K562 (cell line): Measurements from ENCODE around the gene EML3. TPM values are rescaled to one million over a fixed set of nuclear protein-coding genes. Genes with fewer than 3 reads are reported as not detected.

ENCODE experiments used
- ARID4B ChIP-seq: sonication (generic); formaldehyde crosslinking; IDR thresholded peaks from 2 replicates; pipeline ENCODE4 v1.8.0; 2022; ENCODE audit warnings: mild to moderate bottlenecking, missing genetic modification reagents
- BRF1 ChIP-seq: IDR thresholded peaks from 3 replicates; pipeline ENCODE4 v1.6.1; 2011; ENCODE audit warnings: borderline replicate concordance, mild to moderate bottlenecking; ENCODE audit not compliant: insufficient read length; ENCODE audit errors: extremely low read depth
- CBX3 ChIP-seq, 2 experiments: IDR thresholded peaks; 1 replicate in 1 of 2; 2 replicates in 1 of 2; pipeline ENCODE4 v1.6.1; 2012; ENCODE audit warnings: inconsistent platforms in 2 of 2, low read length in 2 of 2, borderline replicate concordance in 1 of 2, control low read depth in 1 of 2
- CREB1 ChIP-seq, 2 experiments: sonication (generic) in 1 of 2; formaldehyde crosslinking in 1 of 2; IDR thresholded peaks; 2 replicates each; pipeline versions ENCODE4 v1.6.1 to v1.8.0; 2012 to 2022; ENCODE audit warnings: inconsistent platforms in 1 of 2, mild to moderate bottlenecking in 1 of 2, missing genetic modification reagents in 1 of 2, moderate library complexity in 1 of 2
- E2F8 ChIP-seq: fragments of 450-650 bp; IDR thresholded peaks from 2 replicates; pipeline ENCODE4 v1.7.1; 2018; ENCODE audit warnings: mild to moderate bottlenecking, low read depth; ENCODE audit not compliant: partially characterized antibody
- GABPB1 ChIP-seq: sonication (generic); formaldehyde crosslinking; IDR thresholded peaks from 2 replicates; pipeline ENCODE4 v1.8.0; 2022; ENCODE audit warnings: mild to moderate bottlenecking, missing genetic modification reagents
- HDAC2 ChIP-seq: fragments of 450-650 bp; IDR thresholded peaks from 2 replicates; pipeline ENCODE4 v1.6.1; 2016; ENCODE audit warnings: mild to moderate bottlenecking
- JUND ChIP-seq, 2 experiments: IDR thresholded peaks; 2 replicates in 1 of 2; 3 replicates in 1 of 2; pipeline ENCODE4 v1.6.1; 2011; ENCODE audit warnings: borderline replicate concordance in 2 of 2, low read depth in 2 of 2, low read length in 2 of 2, improper control_type of control experiment in 1 of 2, missing biosample characterization in 1 of 2, missing genetic modification characterization in 1 of 2, missing genetic modification reagents in 1 of 2
- KHSRP ChIP-seq: fragments of 450-650 bp; IDR thresholded peaks from 2 replicates; pipeline ENCODE4 v1.6.1; 2017
- PRDM10 ChIP-seq: fragments of 450-650 bp; IDR thresholded peaks from 2 replicates; pipeline ENCODE4 v1.6.1; 2018; ENCODE audit not compliant: partially characterized antibody
- THRB ChIP-seq: fragments of 450-650 bp; formaldehyde crosslinking; conservative IDR thresholded peaks from 2 replicates; pipeline ENCODE4 v1.4.0; 2022; ENCODE audit warnings: mild to moderate bottlenecking, missing genetic modification characterization
- ZC3H8 ChIP-seq: fragments of 450-650 bp; IDR thresholded peaks from 2 replicates; pipeline ENCODE4 v1.6.1; 2017
- polyA plus RNA-seq, 8 experiments: library from polyadenylated mRNA; depleted of rRNA in 4 of 8; stranded (reverse) in 5 of 8; unstranded in 3 of 8; fragments of >200 nt; fragmentation: Nextera tagmentation in 2 of 8; fragmentation: Illumina TruSeq in 1 of 8; extraction: Ambion mirVana in 2 of 8; extraction: Trizol in 1 of 8; gene quantifications; 2 replicates each; pipeline versions ENCODE4 v1.2.1 to v1.2.3, GENCODE V29; 2011 to 2014; ENCODE audit warnings: inconsistent platforms in 1 of 8, missing spikeins in 1 of 8
- total RNA-seq, 7 experiments: library from RNA; depleted of rRNA in 6 of 7; stranded (reverse); fragments of >200 nt in 6 of 7; fragmentation: Illumina TruSeq in 2 of 7; extraction: Trizol in 2 of 7; gene quantifications; 2 replicates each; pipeline versions ENCODE4 v1.2.1 to v1.2.3, GENCODE V29; 2011 to 2021; ENCODE audit warnings: low replicate concordance in 1 of 7

Gene EML3
- total and polyA plus RNA-seq, 9 of the 15 experiments (the other 6 are each of a cell fraction or from before 2014, with no cell fraction given): 0.32 to 90.5 (median 26.4) TPM

- TF ChIP-seq ARID4B (CRISPR knock-in tag): 0 out of 2 replicates have a peak, but pooled peaks have one; percentile 26
- TF ChIP-seq GABPB1 (CRISPR knock-in tag): no peak
- TF ChIP-seq KHSRP: no peak
- TF ChIP-seq THRB (CRISPR knock-in tag): 0 out of 2 replicates have a peak, but pooled peaks have one; percentile 23
- 0 out of 3 replicates have a peak, but pooled peaks of 1 of the 2 experiments have one; percentile 11 for TF ChIP-seq CBX3 (IDR thresholded peaks at IDR 0.05; ENCODE audit: borderline replicate concordance in 1 of 2, low read length in 2 of 2)
- no peak for TF ChIP-seq JUND (IDR thresholded peaks at IDR 0.05; ENCODE audit: borderline replicate concordance, low read depth, low read length)
- TF ChIP-seq JUND (tag; IDR thresholded peaks at IDR 0.05; ENCODE audit: borderline replicate concordance, low read depth, low read length): no peak
- no peak for TF ChIP-seq CREB1 (IDR thresholded peaks at IDR 0.05)
- TF ChIP-seq CREB1 (CRISPR knock-in tag; IDR thresholded peaks at IDR 0.05): peak; percentile 33; the same call in 1 of the 2 replicates
- TF ChIP-seq BRF1: no peak
- TF ChIP-seq E2F8: peak; percentile 25
- peak; percentile 60 for TF ChIP-seq PRDM10
- TF ChIP-seq ZC3H8: no peak
- TF ChIP-seq HDAC2: peak; percentile 53; the same call in 1 of the 2 replicates
These were observed 10.2 kb downstream of the EML3 start (continued) for GRCh38 chr11:62602141-62603071.
